A549 treated with Mapracorat at 1 μM for 4 hours (cell line): Measurements from ENCODE around the gene TM4SF1. TPM values are rescaled to one million over a fixed set of nuclear protein-coding genes. Genes with fewer than 3 reads are reported as not detected.

ENCODE experiments used
- total RNA-seq: library from RNA; stranded (reverse); fragments of 200-300 nt; extraction: Qiagen RNA extraction; gene quantifications from 5 replicates; pipeline ENCODE4 v1.2.3, GENCODE V29; 2022

The TM4SF1 gene
- total RNA-seq = 1,029 to 1,594 TPM (median 1,260 TPM) in 5 replicates

GRCh38 chr3:149377408-149378364, at the start of gene TM4SF1:
Gene TM4SF1, minus strand, starts transcription at chr3:149377649. Its CDS starts 102 bp downstream, at chr3:149377547.

GRCh38 chr3:149333176-149333859, 44.1 kb downstream of the TM4SF1 start, which contains the start of gene TM4SF18:
Gene TM4SF18, minus strand, starts transcription at chr3:149333636. Its CDS starts 254 bp downstream, at chr3:149333382.

Other genes with a start within 250 kb of the TM4SF1 start
- gene HPS3, start 248.0 kb downstream of the TM4SF1 start, total RNA-seq = 28.8 to 35.9 TPM (median 34.1 TPM) in 5 replicates
- 4.5 to 7.7 TPM (median 5.5 TPM) in 5 replicates for gene CP, start 155.8 kb downstream of the TM4SF1 start, total RNA-seq
- 33.6 to 37.3 TPM (median 34.3 TPM) in 5 replicates for gene TM4SF18, start 44.0 kb downstream of the TM4SF1 start, total RNA-seq
- gene TM4SF4, start 97.0 kb upstream of the TM4SF1 start, total RNA-seq = 25.7 to 46.4 TPM (median 34.4 TPM) in 5 replicates